HEK293T (cell line): Measurements from ENCODE around the gene SLC27A1.

ENCODE experiments used
- ARNT ChIP-seq: fragments of 450-650 bp; IDR thresholded peaks from 2 replicates; pipeline ENCODE4 v1.6.1; 2017; ENCODE audit warnings: mild to moderate bottlenecking
- BHLHE40 ChIP-seq: fragments of 450-650 bp; IDR thresholded peaks from 2 replicates; pipeline ENCODE4 v1.6.1; 2016; ENCODE audit warnings: mild to moderate bottlenecking, moderate library complexity, borderline replicate concordance
- CTBP1 ChIP-seq: fragments of 450-650 bp; IDR thresholded peaks from 2 replicates; pipeline ENCODE4 v1.6.1; 2016; ENCODE audit warnings: borderline replicate concordance
- ELF4 ChIP-seq: fragments of 450-650 bp; IDR thresholded peaks from 2 replicates; pipeline ENCODE4 v1.6.1; 2017; ENCODE audit warnings: antibody characterized with exemption
- FOXA1 ChIP-seq: fragments of 450-650 bp; IDR thresholded peaks from 2 replicates; pipeline ENCODE4 v1.6.1; 2016; ENCODE audit warnings: mild to moderate bottlenecking
- FOXK2 ChIP-seq: fragments of 450-650 bp; IDR thresholded peaks from 2 replicates; pipeline ENCODE4 v1.6.1; 2016; ENCODE audit warnings: mild to moderate bottlenecking
- FOXM1 ChIP-seq: fragments of 450-650 bp; IDR thresholded peaks from 2 replicates; pipeline ENCODE4 v1.6.1; 2017; ENCODE audit warnings: mild to moderate bottlenecking, borderline replicate concordance
- HDGF ChIP-seq: fragments of 450-650 bp; IDR thresholded peaks from 2 replicates; pipeline ENCODE4 v1.6.1; 2017; ENCODE audit warnings: antibody characterized with exemption, borderline replicate concordance
- NFRKB ChIP-seq: fragments of 450-650 bp; IDR thresholded peaks from 2 replicates; pipeline ENCODE4 v1.6.1; 2016; ENCODE audit warnings: mild to moderate bottlenecking, moderate library complexity
- PKNOX1 ChIP-seq: fragments of 450-650 bp; IDR thresholded peaks from 2 replicates; pipeline ENCODE4 v1.6.1; 2016
- SP1 ChIP-seq: fragments of 450-650 bp; IDR thresholded peaks from 2 replicates; pipeline ENCODE4 v1.6.1; 2017
- SUZ12 ChIP-seq: fragments of 450-650 bp; IDR thresholded peaks from 2 replicates; pipeline ENCODE4 v1.6.1; 2016; ENCODE audit warnings: mild to moderate bottlenecking
- TARDBP ChIP-seq: fragments of 450-650 bp; IDR thresholded peaks from 2 replicates; pipeline ENCODE4 v1.6.1; 2016

- no peak for TF ChIP-seq SUZ12
- no peak for TF ChIP-seq NFRKB
- no peak for TF ChIP-seq FOXK2
- no peak for TF ChIP-seq FOXM1
- no peak for TF ChIP-seq HDGF
- no peak for TF ChIP-seq PKNOX1
- TF ChIP-seq SP1 = no peak
- no peak for TF ChIP-seq ARNT
- no peak for TF ChIP-seq FOXA1
- TF ChIP-seq BHLHE40 = no peak
- no peak for TF ChIP-seq ELF4
- TF ChIP-seq CTBP1 = no peak
- TF ChIP-seq TARDBP = no peak
These were observed 29.5 kb downstream of the SLC27A1 start for GRCh38 chr19:17499648-17500446.
